Fibroblast of pulmonary artery (primary cell): Measurements from ENCODE around the gene SRRM3.

Experiments used
- DNase-seq: peaks from one replicate; pipeline ENCODE4 v3.0.0-alpha.2; 2010; ENCODE audit warnings: low read depth
- H3K4me3 ChIP-seq: replicated peaks from 2 replicates; pipeline ENCODE4 v1.5.1; 2011; ENCODE audit warnings: low read depth, mild to moderate bottlenecking, control low read depth, low read length, moderate library complexity
- CTCF ChIP-seq: IDR thresholded peaks from 2 replicates; pipeline ENCODE4 v1.5.1; 2011; ENCODE audit warnings: mild to moderate bottlenecking, control low read depth, low read length, inconsistent platforms; ENCODE audit errors: missing control alignments

The SRRM3 gene

GRCh38 chr7:76231583-76231982 lies 29.9 kb downstream of the SRRM3 start:
- DNase-seq = no peak
- TF ChIP-seq CTCF = no peak
- no peak overlapping the region for H3K4me3 ChIP-seq

DNA sequence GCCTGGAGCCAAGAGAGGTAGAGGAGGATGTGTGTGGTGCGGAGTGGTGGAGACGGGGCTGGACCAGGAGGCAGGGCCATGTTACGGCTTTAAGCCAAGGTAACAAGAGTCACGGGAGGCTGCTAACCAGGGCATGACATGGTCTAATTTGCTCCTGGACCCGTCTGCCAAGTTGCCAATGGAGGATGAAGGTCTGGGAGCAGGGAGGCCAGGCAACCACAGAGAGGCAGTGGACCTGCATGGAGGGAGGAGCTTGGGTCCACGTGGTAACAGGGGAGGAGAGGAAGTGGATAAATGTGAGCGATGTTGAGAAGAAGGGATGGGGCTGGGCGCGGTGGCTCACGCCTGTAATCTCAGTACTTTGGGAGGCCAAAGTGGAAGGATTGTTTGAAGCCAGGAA lies 31.0 kb downstream of the SRRM3 start:
- H3K4me3 ChIP-seq = no peak overlapping the region
- DNase-seq = no peak
- TF ChIP-seq CTCF = no peak

DNA sequence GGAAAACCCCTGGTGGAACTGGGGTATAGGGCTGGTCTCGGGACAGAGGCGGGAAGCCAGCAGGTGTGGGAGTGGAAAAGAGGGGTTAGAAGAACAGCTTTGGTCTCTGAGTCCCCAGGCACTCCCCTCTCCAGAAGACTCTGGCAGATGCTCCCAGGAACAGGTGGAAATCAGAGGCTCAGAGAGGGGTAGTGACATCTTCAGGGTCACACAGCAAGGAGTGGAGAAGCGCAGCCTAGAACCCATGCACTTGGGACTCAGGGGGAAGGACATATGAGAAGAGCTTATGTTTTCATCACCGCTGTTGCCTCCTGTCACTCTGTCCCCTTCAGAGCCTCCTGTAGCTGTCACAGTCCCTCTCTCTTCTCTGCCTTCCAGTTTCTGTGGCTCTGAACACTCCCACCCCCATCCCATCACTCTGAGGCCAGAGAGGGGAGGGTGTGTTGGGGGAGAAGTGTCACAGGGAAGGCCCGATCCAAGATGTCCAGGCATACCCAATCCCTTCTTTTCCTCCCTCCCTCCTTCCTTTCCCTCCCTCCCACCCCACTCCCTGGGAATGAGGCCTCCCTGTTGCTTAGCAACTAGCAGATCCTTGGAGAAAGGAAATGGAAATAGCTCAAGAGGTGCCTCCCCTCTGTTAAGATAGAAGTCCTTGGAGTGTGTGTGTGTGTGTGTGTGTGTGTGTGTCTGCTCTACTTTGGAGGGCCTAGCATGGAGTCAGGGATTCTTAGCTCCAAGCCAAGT lies 32.0 kb downstream of the SRRM3 start:
- H3K4me3 ChIP-seq = no peak overlapping the region
- peak; percentile 35 for DNase-seq
- TF ChIP-seq CTCF = no peak

- TF ChIP-seq CTCF = no peak
- H3K4me3 ChIP-seq = no peak overlapping the region
- no peak for DNase-seq
Observed at GRCh38 chr7:76234282-76234584, 32.5 kb downstream of the SRRM3 start.

GRCh38 chr7:76234931-76235441 lies 33.3 kb downstream of the SRRM3 start:
- H3K4me3 ChIP-seq = peak overlapping the region; percentile 10
- TF ChIP-seq CTCF = no peak
- peak; percentile 79 for DNase-seq

- DNase-seq = no peak
- no peak overlapping the region for H3K4me3 ChIP-seq
- TF ChIP-seq CTCF = no peak
Observed at GRCh38 chr7:76236224-76236623, 34.5 kb downstream of the SRRM3 start.

DNA sequence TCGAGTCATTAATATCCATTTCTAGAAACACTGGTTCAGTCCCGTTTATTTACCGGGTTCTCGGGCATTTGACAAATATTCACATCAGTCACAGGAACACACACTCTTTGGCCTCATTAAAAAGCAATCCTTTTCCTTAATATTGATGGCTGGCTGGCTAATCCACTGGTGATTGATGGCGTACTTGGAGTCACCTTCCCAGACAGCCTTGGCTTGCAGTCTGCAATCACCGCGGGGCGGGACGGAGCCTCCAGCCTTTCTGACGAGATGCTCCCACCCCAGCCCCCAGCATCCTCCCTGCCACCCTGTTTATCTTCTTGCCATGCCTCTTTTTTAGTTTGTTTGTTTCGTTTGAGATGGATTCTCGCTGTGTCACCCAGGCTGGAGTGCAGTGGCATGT lies 36.6 kb downstream of the SRRM3 start:
- no peak for TF ChIP-seq CTCF
- no peak for DNase-seq

More for the DNA sequence above, 36.6 kb downstream of the SRRM3 start:
- no peak overlapping the region for H3K4me3 ChIP-seq
